Activated CD8-positive, alpha-beta memory T cell treated with anti-CD3 and anti-CD28 coated beads, Interleukin-2, amount 10 ng/mL, durations not matched to agents 7 days and 5 days (primary cell): ENCODE data around the gene PEX11B. TPM values are rescaled to one million over a fixed set of nuclear protein-coding genes. Genes with fewer than 3 reads are reported as not detected.

Source experiments
- ATAC-seq: fragments of 150-1000 bp; cut with Tn5 transposase; one replicate; pipeline ENCODE4 v1.10.0; 2021; ENCODE audit warnings: moderate library complexity
- CTCF ChIA-PET: fragments of 350-600 bp; sonication (Branson Sonifier 250); formaldehyde crosslinking; loops from one replicate; lab custom pipeline; 2021; ENCODE audit warnings: antibody characterized with exemption; lab: Charles Lee
- DNase-seq: peaks from one replicate; pipeline ENCODE4 v3.0.0-alpha.2; 2020
- H3K27ac Mint-ChIP-seq: one replicate; pipeline ENCODE4 v1.8.0; 2021; ENCODE audit warnings: mild to moderate bottlenecking, mixed read lengths
- H3K27me3 Mint-ChIP-seq: one replicate; pipeline ENCODE4 v1.8.0; 2021; ENCODE audit warnings: mixed read lengths
- H3K36me3 Mint-ChIP-seq: one replicate; pipeline ENCODE4 v1.8.0; 2021; ENCODE audit warnings: mild to moderate bottlenecking, mixed read lengths
- H3K4me1 Mint-ChIP-seq: one replicate; pipeline ENCODE4 v1.8.0; 2021; ENCODE audit warnings: mixed read lengths
- H3K4me3 Mint-ChIP-seq: one replicate; pipeline ENCODE4 v1.8.0; 2021; ENCODE audit warnings: mild to moderate bottlenecking, moderate library complexity, mixed read lengths
- H3K9me3 Mint-ChIP-seq: one replicate; pipeline ENCODE4 v1.8.0; 2022; ENCODE audit warnings: low read depth, mixed read lengths
- total RNA-seq, 2 experiments: library from RNA; stranded (reverse); gene quantifications; one replicate each; pipeline ENCODE4 v1.2.3, GENCODE V29; 2021

Gene PEX11B
- total RNA-seq, 2 experiments from 2014 or later = 27.3 to 36.2 TPM

DNA sequence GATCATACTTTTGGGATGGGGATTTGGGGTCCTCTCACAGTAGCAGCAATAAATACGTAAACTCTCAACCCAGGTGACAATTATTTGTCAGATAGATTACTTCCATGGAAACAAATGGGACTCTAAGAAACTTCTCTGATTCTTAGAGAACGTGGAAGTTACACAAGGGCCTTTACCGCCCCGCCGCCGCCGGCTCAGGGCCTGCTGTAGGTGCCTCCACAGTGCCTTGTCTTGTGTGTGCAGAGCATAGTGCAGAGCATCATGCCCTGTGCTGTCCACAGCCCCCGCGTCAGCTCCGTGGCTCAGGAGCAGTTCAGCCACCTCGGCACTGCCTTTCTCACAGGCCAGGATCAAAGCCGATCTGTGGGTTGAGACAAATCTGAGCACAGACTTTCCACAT is 43.9 kb downstream of the PEX11B start:
- CTCF ChIA-PET = interaction anchor here (1.5 to 9.3 kb wide), 3 partner anchors 15 to 144 kb away, joined by 3 to 83 read pairs (median 51); partner anchors contain the start of genes NUDT17 and PIAS3
- no peak overlapping the region for H3K4me3 Mint-ChIP-seq

DNA sequence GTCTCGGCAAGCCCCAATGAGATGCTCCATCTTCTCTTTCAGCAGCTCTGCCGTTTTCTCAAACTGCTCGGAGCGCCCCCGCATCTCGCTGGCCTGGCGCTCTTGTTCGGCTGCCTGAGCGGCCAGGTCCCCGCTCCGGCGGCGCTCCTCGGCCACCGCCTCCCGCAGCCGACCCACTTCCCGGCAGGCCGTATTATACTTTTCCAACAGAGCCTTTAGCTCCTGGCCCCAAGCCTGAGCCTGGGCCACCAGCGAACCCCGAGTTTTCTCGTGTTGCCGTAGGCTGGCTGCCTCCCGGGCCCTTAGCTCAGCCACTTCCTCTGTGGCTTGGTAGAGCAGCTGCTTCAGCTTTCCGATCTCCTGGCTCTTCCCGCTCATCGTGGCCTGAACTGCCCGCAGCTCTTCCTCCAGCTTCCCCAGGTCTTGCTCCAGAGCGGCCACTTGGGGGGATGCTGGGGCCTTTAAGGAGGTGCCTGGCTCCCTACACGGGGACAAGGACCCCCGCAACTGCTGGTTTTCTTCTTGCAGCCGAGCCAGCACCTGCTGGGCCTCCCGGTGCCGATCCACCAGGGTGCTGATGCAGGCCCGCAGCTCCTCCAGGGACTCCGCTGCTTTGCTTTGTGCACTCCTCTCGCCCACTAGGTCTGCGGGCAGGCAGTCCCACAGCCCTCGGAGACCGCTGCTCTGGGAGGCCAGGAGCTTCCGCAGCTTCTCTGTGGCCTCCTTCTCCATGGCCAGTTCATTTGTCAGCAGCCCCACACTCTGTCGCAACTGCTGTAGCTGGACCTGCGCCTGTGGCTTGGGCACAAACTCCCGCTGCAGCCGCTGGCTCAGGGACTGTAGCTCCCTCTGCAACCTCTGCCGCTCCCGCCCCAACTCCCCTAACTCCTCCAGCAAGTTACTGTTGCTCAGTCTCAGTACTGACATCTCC is 46.3 kb downstream of the PEX11B start:
- DNase-seq (peak; percentile 70), ATAC-seq (peak; percentile 88)
- CTCF ChIA-PET = interaction anchor here (0.6 to 9.3 kb wide), 10 partner anchors 10 to 163 kb away, joined by 3 to 83 read pairs (median 4); partner anchors contain the start of genes NUDT17 and PIAS3
- Mint-ChIP-seq H3K4me3 (peak overlapping the region; percentile 73), H3K9me3 (no peaks in the 10 kb centered on the region), H3K4me1 (peaks cover 17% of the 10 kb centered on the region), H3K27me3 (peaks cover 41% of the 10 kb centered on the region), H3K27ac (peak overlapping the region; percentile 41), H3K36me3 (no peaks in the 10 kb centered on the region)

More for the DNA sequence above, 43.9 kb downstream of the PEX11B start:
- H3K9me3 Mint-ChIP-seq = no peaks in the 10 kb centered on the region
- peaks cover 46% of the 10 kb centered on the region for H3K27me3 Mint-ChIP-seq
- ATAC-seq (no peak), DNase-seq (no peak)
- no peak overlapping the region for H3K27ac Mint-ChIP-seq
- H3K36me3 Mint-ChIP-seq = no peaks in the 10 kb centered on the region
- H3K4me1 Mint-ChIP-seq = peaks cover 19% of the 10 kb centered on the region

GRCh38 chr1:145868232-145868631 is 50.3 kb downstream of the PEX11B start:
- Mint-ChIP-seq H3K36me3 (no peaks in the 10 kb centered on the region), H3K4me3 (no peak overlapping the region), H3K27ac (no peak overlapping the region), H3K9me3 (no peaks in the 10 kb centered on the region), H3K27me3 (peaks cover 27% of the 10 kb centered on the region), H3K4me1 (peaks cover 17% of the 10 kb centered on the region)
- DNase-seq = no peak
- no peak for ATAC-seq
- CTCF ChIA-PET = interaction anchor here (1.1 to 9.3 kb wide), 5 partner anchors 9 to 59 kb away, joined by 3 to 83 read pairs (median 4); partner anchors contain the start of genes NUDT17, PIAS3 and RBM8A

DNA sequence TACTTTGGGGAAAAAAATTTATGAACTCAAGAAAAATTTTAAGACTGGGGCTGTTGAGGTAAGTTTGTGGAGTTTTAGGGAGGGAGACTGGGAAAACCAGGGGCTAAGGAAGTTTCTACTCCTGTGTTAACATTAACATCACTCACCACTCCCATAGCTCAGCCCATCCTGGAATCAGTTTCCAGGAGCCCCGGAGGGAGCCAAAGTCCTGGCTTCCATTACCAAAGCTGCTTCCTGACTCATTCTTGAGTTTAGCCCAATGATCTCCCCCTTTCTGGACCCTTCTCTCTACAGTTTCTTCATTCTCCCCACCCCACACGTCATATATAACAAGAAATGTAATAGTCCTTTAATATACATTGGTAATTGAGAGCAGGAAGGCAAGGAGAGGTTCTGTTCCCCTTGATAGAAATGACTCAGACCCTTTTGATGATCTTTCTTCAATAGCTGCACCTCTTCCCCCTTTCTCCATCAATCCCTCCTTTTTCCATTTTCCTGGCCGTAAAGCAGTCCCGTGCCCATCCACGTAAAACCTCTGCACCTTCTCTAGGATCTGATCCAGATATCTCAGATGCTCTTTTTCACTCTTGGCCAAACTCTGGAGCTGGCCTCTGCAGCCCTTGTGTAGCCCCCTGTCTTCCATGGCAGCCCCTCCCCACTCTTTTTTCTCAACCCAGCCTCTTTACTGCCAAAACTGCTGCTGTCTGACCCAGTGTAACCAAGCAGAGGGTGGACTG is 55.1 kb downstream of the PEX11B start:
- Mint-ChIP-seq H3K27me3 (peaks cover 19% of the 10 kb centered on the region), H3K36me3 (no peaks in the 10 kb centered on the region), H3K4me1 (peaks cover 5% of the 10 kb centered on the region), H3K9me3 (no peaks in the 10 kb centered on the region), H3K27ac (no peak overlapping the region), H3K4me3 (no peak overlapping the region)
- CTCF ChIA-PET = interaction anchor here (0.6 to 12.9 kb wide), 4 partner anchors 10 to 151 kb away, joined by 3 to 229 read pairs (median 27); partner anchors contain the start of gene NUDT17
- ATAC-seq (no peak), DNase-seq (no peak)

Other genes with a start within 250 kb of the PEX11B start
- gene PDZK1, start 211.3 kb downstream of the PEX11B start, total RNA-seq = under 1 TPM in 1 of 2 experiments, not detected in 1; 0.12 TPM
- gene CD160, start 199.2 kb downstream of the PEX11B start, total RNA-seq = 1 to 10 TPM; 3.9 to 5.4 TPM
- gene RNF115, start 94.6 kb downstream of the PEX11B start, total RNA-seq = 10 to 100 TPM; 14.6 to 18.0 TPM
- 10 to 100 TPM; 31.1 to 37.0 TPM for gene POLR3C, start 94.5 kb downstream of the PEX11B start, total RNA-seq
- gene NUDT17, start 73.1 kb downstream of the PEX11B start, total RNA-seq = 1 to 10 TPM; 2.8 to 4.1 TPM
- 10 to 100 TPM; 20.3 to 23.6 TPM for gene PIAS3, start 59.6 kb downstream of the PEX11B start, total RNA-seq
- gene ANKRD35, start 32.9 kb downstream of the PEX11B start, total RNA-seq = 1 to 10 TPM; 1.1 to 1.4 TPM
- gene ITGA10, start 8.7 kb downstream of the PEX11B start, total RNA-seq = 1 to 10 TPM; 1.8 to 2.1 TPM
- gene RBM8A, start 8.8 kb upstream of the PEX11B start, total RNA-seq = 100 to 1,000 TPM; 189 to 249 TPM
- gene LIX1L, start 39.3 kb upstream of the PEX11B start, total RNA-seq = 10 to 100 TPM; 35.0 to 36.2 TPM
- 1 to 10 TPM; 3.8 to 4.6 TPM for gene ANKRD34A, start 45.9 kb upstream of the PEX11B start, total RNA-seq
- 10 to 100 TPM; 23.5 to 29.1 TPM for gene POLR3GL, start 46.0 kb upstream of the PEX11B start, total RNA-seq
- gene TXNIP, start 77.9 kb upstream of the PEX11B start, total RNA-seq = 100 to 1,000 TPM; 127 to 207 TPM
- gene HJV, start 103.0 kb upstream of the PEX11B start, total RNA-seq = not detected
- gene NBPF10, start 226.1 kb upstream of the PEX11B start, total RNA-seq = 1 to 10 TPM; 2.0 TPM